ENCODE results near the gene SIPA1. TPM values are rescaled to one million over a fixed set of nuclear protein-coding genes. Genes with fewer than 3 reads are reported as not detected.

Gene SIPA1
- total RNA-seq, 2 experiments from 2014 or later = 95.4 to 156 TPM

- TF ChIP-seq CTCF (conservative IDR thresholded peaks at IDR 0.05; ENCODE audit: low read length) (no peak), EZH2phosphoT487 (IDR thresholded peaks at IDR 0.05; ENCODE audit: borderline replicate concordance, low read depth, low read length) (no peak)
- no peak overlapping the region for H2AFZ ChIP-seq (ENCODE audit: low read length)
- ChIA-PET CTCF (ENCODE audit: unreplicated experiment) (no interaction called here), POLR2A (no interaction called here)
- no peak overlapping the region for H3K4me2 ChIP-seq (ENCODE audit: low read length)
- H3K36me3 ChIP-seq (ENCODE audit: insufficient read depth, low read length) = peaks cover 76% of the 10 kb centered on the region
- peaks cover 13% of the 10 kb centered on the region; the same call in 1 of the 2 replicates for H3K79me2 ChIP-seq (ENCODE audit: insufficient read depth, low read depth, low read length)
- H3K9me3 ChIP-seq (ENCODE audit: low read length) = no peaks in the 10 kb centered on the region
- H3K9me2 ChIP-seq (ENCODE audit: insufficient read depth, low read length) = no peaks in the 10 kb centered on the region
- H3K27ac ChIP-seq (ENCODE audit: low read depth, low read length, poor library complexity, severe bottlenecking) = no peak overlapping the region
- BruUV-seq (replicated peaks) = no TSS peak
- intact Hi-C loops (cut with micrococcal nuclease; ENCODE audit: unreplicated experiment) = no loop called here
- no peaks in the 10 kb centered on the region for H4K20me1 ChIP-seq (ENCODE audit: insufficient read depth, low read length)
- no peak for DNase-seq (ENCODE audit: low spot score)
- H3K4me1 ChIP-seq (ENCODE audit: insufficient read depth, low read length, poor library complexity, severe bottlenecking) = peaks cover 15% of the 10 kb centered on the region
- no peak overlapping the region for H3K4me3 ChIP-seq (ENCODE audit: low read depth, low read length, poor library complexity, severe bottlenecking)
These were observed 7.8 kb downstream of the SIPA1 start for GRCh38 chr11:65645710-65646109.

- no peak for TF ChIP-seq CTCF (conservative IDR thresholded peaks at IDR 0.05; ENCODE audit: low read length)
- no peak for TF ChIP-seq EZH2phosphoT487 (IDR thresholded peaks at IDR 0.05; ENCODE audit: borderline replicate concordance, low read depth, low read length)
- ChIA-PET CTCF (ENCODE audit: unreplicated experiment) (no interaction called here), POLR2A (no interaction called here)
- H3K27ac ChIP-seq (ENCODE audit: low read depth, low read length, poor library complexity, severe bottlenecking) = no peak overlapping the region
- intact Hi-C loops (cut with micrococcal nuclease; ENCODE audit: unreplicated experiment) = no loop called here
- no TSS peak for BruUV-seq (replicated peaks)
- no peak overlapping the region for H2AFZ ChIP-seq (ENCODE audit: low read length)
- H3K36me3 ChIP-seq (ENCODE audit: insufficient read depth, low read length) = peaks cover 77% of the 10 kb centered on the region
- H3K4me1 ChIP-seq (ENCODE audit: insufficient read depth, low read length, poor library complexity, severe bottlenecking) = peaks cover 8% of the 10 kb centered on the region
- no peak for DNase-seq (ENCODE audit: low spot score)
- peaks cover 6% of the 10 kb centered on the region; the same call in 1 of the 2 replicates for H3K79me2 ChIP-seq (ENCODE audit: insufficient read depth, low read depth, low read length)
- H4K20me1 ChIP-seq (ENCODE audit: insufficient read depth, low read length) = no peaks in the 10 kb centered on the region
- no peak overlapping the region for H3K4me2 ChIP-seq (ENCODE audit: low read length)
- H3K9me3 ChIP-seq (ENCODE audit: low read length) = no peaks in the 10 kb centered on the region
- no peak overlapping the region for H3K4me3 ChIP-seq (ENCODE audit: low read depth, low read length, poor library complexity, severe bottlenecking)
- H3K9me2 ChIP-seq (ENCODE audit: insufficient read depth, low read length) = no peaks in the 10 kb centered on the region
These were observed 8.5 kb downstream of the SIPA1 start for GRCh38 chr11:65646288-65646957.

- intact Hi-C loops (cut with micrococcal nuclease; ENCODE audit: unreplicated experiment) = no loop called here
- Histone ChIP-seq H3K9me2 (ENCODE audit: insufficient read depth, low read length) (no peaks in the 10 kb centered on the region), H3K79me2 (ENCODE audit: insufficient read depth, low read depth, low read length) (no peaks in the 10 kb centered on the region), H4K20me1 (ENCODE audit: insufficient read depth, low read length) (no peaks in the 10 kb centered on the region), H3K9me3 (ENCODE audit: low read length) (no peaks in the 10 kb centered on the region), H3K4me2 (ENCODE audit: low read length) (no peak overlapping the region), H3K4me1 (ENCODE audit: insufficient read depth, low read length, poor library complexity, severe bottlenecking) (peaks cover 5% of the 10 kb centered on the region), H3K36me3 (ENCODE audit: insufficient read depth, low read length) (peaks cover 78% of the 10 kb centered on the region), H3K27ac (ENCODE audit: low read depth, low read length, poor library complexity, severe bottlenecking) (no peak overlapping the region), H3K4me3 (ENCODE audit: low read depth, low read length, poor library complexity, severe bottlenecking) (no peak overlapping the region), H2AFZ (ENCODE audit: low read length) (no peak overlapping the region)
- BruUV-seq (replicated peaks) = no TSS peak
- DNase-seq (ENCODE audit: low spot score) = no peak
- TF ChIP-seq CTCF (conservative IDR thresholded peaks at IDR 0.05; ENCODE audit: low read length) (no peak), EZH2phosphoT487 (IDR thresholded peaks at IDR 0.05; ENCODE audit: borderline replicate concordance, low read depth, low read length) (no peak)
- CTCF ChIA-PET (ENCODE audit: unreplicated experiment) = no interaction called here
- POLR2A ChIA-PET = no interaction called here
These were observed 9.2 kb downstream of the SIPA1 start for GRCh38 chr11:65646958-65647701.
